Measurements from ENCODE around the gene WWOX.

Gene WWOX

GRCh38 chr16:78608305-78608776, 508.9 kb downstream of the WWOX start:
- Histone ChIP-seq H3K9me3 (ENCODE audit: low read depth, low read length) (no peaks in the 10 kb centered on the region), H3K36me3 (ENCODE audit: insufficient read depth, low read length) (no peaks in the 10 kb centered on the region), H3K27ac (no peak overlapping the region), H3K9ac (ENCODE audit: insufficient read length) (no peak overlapping the region), H3K4me3 (no peak overlapping the region)
- DNase-seq (ENCODE audit: low read depth, low spot score) = no peak
- TF ChIP-seq POLR2AphosphoS5 (IDR thresholded peaks at IDR 0.05; ENCODE audit: borderline replicate concordance, low read depth, low read length) (no peak), EZH2 (IDR thresholded peaks at IDR 0.05) (no peak), FOXP2 (optimal IDR thresholded peaks at IDR 0.05; ENCODE audit: control extremely low read depth, extremely low read length, insufficient read depth) (no peak)

- no peak overlapping the region for H3K9ac ChIP-seq (ENCODE audit: insufficient read length)
- no peaks in the 10 kb centered on the region for H3K36me3 ChIP-seq (ENCODE audit: insufficient read depth, low read length)
- no peak overlapping the region for H3K27ac ChIP-seq
- no peak for DNase-seq (ENCODE audit: low read depth, low spot score)
- no peak overlapping the region for H3K4me3 ChIP-seq
- TF ChIP-seq POLR2AphosphoS5 (IDR thresholded peaks at IDR 0.05; ENCODE audit: borderline replicate concordance, low read depth, low read length) (no peak), FOXP2 (optimal IDR thresholded peaks at IDR 0.05; ENCODE audit: control extremely low read depth, extremely low read length, insufficient read depth) (no peak), EZH2 (IDR thresholded peaks at IDR 0.05) (no peak)
- H3K9me3 ChIP-seq (ENCODE audit: low read depth, low read length) = no peaks in the 10 kb centered on the region
Observed at GRCh38 chr16:78609402-78610274, 510.2 kb downstream of the WWOX start.

- no peak overlapping the region for H3K27ac ChIP-seq
- no peak for DNase-seq (ENCODE audit: low read depth, low spot score)
- H3K9ac ChIP-seq (ENCODE audit: insufficient read length) = no peak overlapping the region
- no peaks in the 10 kb centered on the region for H3K9me3 ChIP-seq (ENCODE audit: low read depth, low read length)
- H3K36me3 ChIP-seq (ENCODE audit: insufficient read depth, low read length) = no peaks in the 10 kb centered on the region
- no peak overlapping the region for H3K4me3 ChIP-seq
- TF ChIP-seq FOXP2 (optimal IDR thresholded peaks at IDR 0.05; ENCODE audit: control extremely low read depth, extremely low read length, insufficient read depth) = no peak
- no peak for TF ChIP-seq POLR2AphosphoS5 (IDR thresholded peaks at IDR 0.05; ENCODE audit: borderline replicate concordance, low read depth, low read length)
- TF ChIP-seq EZH2 (IDR thresholded peaks at IDR 0.05) = no peak
Observed at GRCh38 chr16:78611318-78611717, 511.9 kb downstream of the WWOX start.

GRCh38 chr16:78619811-78620210, 520.4 kb downstream of the WWOX start:
- H3K4me3 ChIP-seq = no peak overlapping the region
- DNase-seq (ENCODE audit: low read depth, low spot score) = no peak
- TF ChIP-seq POLR2AphosphoS5 (IDR thresholded peaks at IDR 0.05; ENCODE audit: borderline replicate concordance, low read depth, low read length) = no peak
- no peaks in the 10 kb centered on the region for H3K36me3 ChIP-seq (ENCODE audit: insufficient read depth, low read length)
- no peak overlapping the region for H3K9ac ChIP-seq (ENCODE audit: insufficient read length)
- no peaks in the 10 kb centered on the region for H3K9me3 ChIP-seq (ENCODE audit: low read depth, low read length)
- no peak overlapping the region for H3K27ac ChIP-seq

- DNase-seq (ENCODE audit: low read depth, low spot score) = no peak
- H3K9me3 ChIP-seq (ENCODE audit: low read depth, low read length) = no peaks in the 10 kb centered on the region
- H3K36me3 ChIP-seq (ENCODE audit: insufficient read depth, low read length) = no peaks in the 10 kb centered on the region
- TF ChIP-seq EZH2 (IDR thresholded peaks at IDR 0.05) (no peak), FOXP2 (optimal IDR thresholded peaks at IDR 0.05; ENCODE audit: control extremely low read depth, extremely low read length, insufficient read depth) (no peak), POLR2AphosphoS5 (IDR thresholded peaks at IDR 0.05; ENCODE audit: borderline replicate concordance, low read depth, low read length) (no peak)
- H3K9ac ChIP-seq (ENCODE audit: insufficient read length) = no peak overlapping the region
- H3K27ac ChIP-seq = no peak overlapping the region
- H3K4me3 ChIP-seq = no peak overlapping the region
Observed at GRCh38 chr16:78620291-78620690, 520.8 kb downstream of the WWOX start.

GRCh38 chr16:78623796-78624195, 524.3 kb downstream of the WWOX start:
- DNase-seq (ENCODE audit: low read depth, low spot score) = no peak
- Histone ChIP-seq H3K27ac (no peak overlapping the region), H3K9me3 (ENCODE audit: low read depth, low read length) (no peaks in the 10 kb centered on the region), H3K4me3 (no peak overlapping the region), H3K9ac (ENCODE audit: insufficient read length) (no peak overlapping the region), H3K36me3 (ENCODE audit: insufficient read depth, low read length) (no peaks in the 10 kb centered on the region)
- TF ChIP-seq EZH2 (IDR thresholded peaks at IDR 0.05) (no peak), FOXP2 (optimal IDR thresholded peaks at IDR 0.05; ENCODE audit: control extremely low read depth, extremely low read length, insufficient read depth) (no peak), POLR2AphosphoS5 (IDR thresholded peaks at IDR 0.05; ENCODE audit: borderline replicate concordance, low read depth, low read length) (no peak)

- H3K27ac ChIP-seq = no peak overlapping the region
- DNase-seq (ENCODE audit: low read depth, low spot score) = no peak
- H3K4me3 ChIP-seq = no peak overlapping the region
- H3K36me3 ChIP-seq (ENCODE audit: insufficient read depth, low read length) = no peaks in the 10 kb centered on the region
- no peaks in the 10 kb centered on the region for H3K9me3 ChIP-seq (ENCODE audit: low read depth, low read length)
- H3K9ac ChIP-seq (ENCODE audit: insufficient read length) = no peak overlapping the region
- TF ChIP-seq POLR2AphosphoS5 (IDR thresholded peaks at IDR 0.05; ENCODE audit: borderline replicate concordance, low read depth, low read length) (no peak), EZH2 (IDR thresholded peaks at IDR 0.05) (no peak), FOXP2 (optimal IDR thresholded peaks at IDR 0.05; ENCODE audit: control extremely low read depth, extremely low read length, insufficient read depth) (no peak)
Observed at GRCh38 chr16:78624366-78624765, 524.9 kb downstream of the WWOX start.

- Histone ChIP-seq H3K9me3 (ENCODE audit: low read depth, low read length) (no peaks in the 10 kb centered on the region), H3K36me3 (ENCODE audit: insufficient read depth, low read length) (no peaks in the 10 kb centered on the region), H3K4me3 (no peak overlapping the region), H3K9ac (ENCODE audit: insufficient read length) (no peak overlapping the region), H3K27ac (no peak overlapping the region)
- DNase-seq (ENCODE audit: low read depth, low spot score) = no peak
- no peak for TF ChIP-seq EZH2 (IDR thresholded peaks at IDR 0.05)
- no peak for TF ChIP-seq FOXP2 (optimal IDR thresholded peaks at IDR 0.05; ENCODE audit: control extremely low read depth, extremely low read length, insufficient read depth)
- TF ChIP-seq POLR2AphosphoS5 (IDR thresholded peaks at IDR 0.05; ENCODE audit: borderline replicate concordance, low read depth, low read length) = no peak
Observed at GRCh38 chr16:78628461-78629045, 529.1 kb downstream of the WWOX start.

All from SK-N-MC (cell line).